Tibial artery (tissue), 4 donors: ENCODE results near the gene CFAP299.
A peak's percentile ranks its signal among the peaks of the same experiment; 100 is the strongest.

Source experiments
- DNase-seq, 2 donors: peaks; one replicate each; pipeline ENCODE4 v3.0.0-alpha.2; 2019
- H3K27ac ChIP-seq, 2 donors: fragments of 200-600 bp; sonication (generic) in 1 of 2; 1 replicate in 1 of 2; 2 replicates in 1 of 2; pipeline ENCODE4 v1.5.1; 2018 to 2019; ENCODE audit warnings: mild to moderate bottlenecking in 1 of 2
- H3K27me3 ChIP-seq, 2 donors: fragments of 200-600 bp; sonication (generic) in 1 of 2; one replicate each; pipeline versions ENCODE4 v1.5.1 to v1.6.0; 2016 to 2019
- H3K36me3 ChIP-seq, 3 donors: fragments of 200-600 bp; sonication (generic) in 2 of 3; one replicate each; pipeline ENCODE4 v1.5.1; 2016 to 2019; ENCODE audit warnings: mild to moderate bottlenecking in 2 of 3
- H3K4me1 ChIP-seq, 4 donors: fragments of 200-600 bp; sonication (generic) in 2 of 4; 1 replicate in 3 of 4; 2 replicates in 1 of 4; pipeline ENCODE4 v1.5.1; 2016 to 2019
- H3K4me3 ChIP-seq, 2 donors: fragments of 200-600 bp; sonication (generic) in 1 of 2; 1 replicate in 1 of 2; 2 replicates in 1 of 2; pipeline ENCODE4 v1.5.1; 2018 to 2019; ENCODE audit warnings: mild to moderate bottlenecking in 2 of 2
- H3K9me3 ChIP-seq, 3 donors: fragments of 200-600 bp; sonication (generic) in 1 of 3; one replicate each; pipeline ENCODE4 v1.5.1; 2016 to 2019
- CTCF ChIP-seq, 2 experiments: fragments of 200-600 bp in 1 of 2; fragments of 450-650 bp in 1 of 2; IDR thresholded peaks; one replicate each; pipeline ENCODE4 v1.5.1; 2017 to 2019; ENCODE audit warnings: antibody characterized with exemption in 2 of 2, mild to moderate bottlenecking in 1 of 2, moderate library complexity in 1 of 2
- intact Hi-C: fragments of 100-400 bp; cut with DNase I; formaldehyde crosslinking; loops from one replicate; pipeline ENCODE4 v1.15.0; 2023; ENCODE audit warnings: low total_unique reads

The CFAP299 gene

DNA sequence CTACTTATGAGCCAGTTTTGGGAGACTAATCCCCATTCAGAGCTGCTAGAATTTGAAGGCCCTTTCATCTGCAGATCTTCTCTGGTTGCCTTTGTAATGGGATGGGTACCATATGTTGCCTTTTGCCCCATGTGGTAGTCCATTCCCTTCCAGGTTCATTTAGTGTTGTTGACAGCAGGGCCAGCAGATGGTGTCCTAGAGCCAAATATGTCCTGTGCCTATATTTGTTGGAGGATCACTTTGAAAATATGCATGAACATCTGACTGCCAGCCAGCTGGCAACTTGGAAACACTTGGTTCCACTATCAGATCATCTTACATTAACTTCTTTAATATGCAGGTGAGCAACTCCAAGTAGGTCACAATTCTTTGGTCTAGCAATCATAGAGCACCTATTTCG, 30.4 kb downstream of the CFAP299 start:
- no peaks in the 10 kb centered on the region for H3K4me1 ChIP-seq
- DNase-seq: no peak
- no peaks in the 10 kb centered on the region for H3K36me3 ChIP-seq
- no peak overlapping the region for H3K27ac ChIP-seq
- H3K4me3 ChIP-seq: no peak overlapping the region
- no peaks in the 10 kb centered on the region for H3K9me3 ChIP-seq
- intact Hi-C loops: no loop called here
- H3K27me3 ChIP-seq: peaks cover 0 to under 1% of the 10 kb centered on the region in 2 donors
- peak; percentile 16 to 18 for TF ChIP-seq CTCF (IDR thresholded peaks at IDR 0.05)

- Histone ChIP-seq H3K27me3 (no peaks in the 10 kb centered on the region), H3K36me3 (no peaks in the 10 kb centered on the region), H3K27ac (no peak overlapping the region), H3K4me3 (no peak overlapping the region), H3K9me3 (no peaks in the 10 kb centered on the region), H3K4me1 (no peaks in the 10 kb centered on the region)
- no peak for TF ChIP-seq CTCF (IDR thresholded peaks at IDR 0.05)
- no peak for DNase-seq
- intact Hi-C loops: no loop called here
Measured at GRCh38 chr4:80367737-80368136, 32.2 kb downstream of the CFAP299 start.

DNA sequence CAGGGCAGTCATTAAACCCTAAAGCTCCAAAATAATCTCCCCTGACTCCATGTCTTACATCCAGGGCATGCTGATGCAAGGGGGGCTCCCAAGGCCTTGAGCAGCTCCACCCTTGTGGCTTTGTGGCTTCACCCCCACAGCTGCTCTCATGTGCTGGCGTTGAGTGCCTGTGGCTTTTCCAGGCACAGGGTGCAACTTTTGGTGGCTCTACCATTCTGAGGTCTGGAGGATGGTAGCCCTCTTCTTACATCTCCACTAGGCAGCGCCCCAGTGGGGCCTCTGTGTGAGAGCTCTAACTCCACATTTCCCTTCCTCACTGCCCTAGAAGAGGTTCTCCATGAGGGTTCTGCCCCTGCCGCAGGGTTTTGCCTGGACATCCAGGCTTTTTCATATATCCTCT, 35.1 kb downstream of the CFAP299 start:
- Histone ChIP-seq H3K4me3 (no peak overlapping the region), H3K27ac (no peak overlapping the region), H3K9me3 (no peaks in the 10 kb centered on the region), H3K27me3 (no peaks in the 10 kb centered on the region), H3K4me1 (no peaks in the 10 kb centered on the region), H3K36me3 (no peaks in the 10 kb centered on the region)
- DNase-seq: no peak
- intact Hi-C loops: no loop called here
- TF ChIP-seq CTCF (IDR thresholded peaks at IDR 0.05): no peak

DNA sequence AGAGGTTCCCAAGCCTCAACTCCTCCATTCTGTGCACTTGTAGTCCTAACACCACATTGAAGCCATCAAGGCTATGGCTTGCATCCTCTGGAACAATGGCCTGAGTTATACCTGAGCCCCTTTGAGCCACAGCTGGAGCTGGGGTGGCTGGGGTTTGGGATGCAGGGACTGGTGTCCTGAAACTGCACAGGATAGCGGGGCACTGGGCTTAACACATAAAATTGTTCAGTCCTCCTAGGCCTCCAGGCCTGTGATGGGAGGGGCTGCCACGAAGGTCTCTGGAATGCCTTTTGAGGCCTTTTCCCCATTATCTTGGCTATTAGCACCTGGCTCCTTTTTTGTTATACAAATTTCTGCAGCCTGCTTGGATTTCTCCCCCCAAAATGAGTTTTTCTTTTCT, 35.5 kb downstream of the CFAP299 start:
- H3K27ac ChIP-seq: no peak overlapping the region
- TF ChIP-seq CTCF (IDR thresholded peaks at IDR 0.05): no peak
- no peak overlapping the region for H3K4me3 ChIP-seq
- intact Hi-C loops: no loop called here
- no peaks in the 10 kb centered on the region for H3K9me3 ChIP-seq
- no peaks in the 10 kb centered on the region for H3K27me3 ChIP-seq
- no peak for DNase-seq
- no peaks in the 10 kb centered on the region for H3K36me3 ChIP-seq
- no peaks in the 10 kb centered on the region for H3K4me1 ChIP-seq

DNA sequence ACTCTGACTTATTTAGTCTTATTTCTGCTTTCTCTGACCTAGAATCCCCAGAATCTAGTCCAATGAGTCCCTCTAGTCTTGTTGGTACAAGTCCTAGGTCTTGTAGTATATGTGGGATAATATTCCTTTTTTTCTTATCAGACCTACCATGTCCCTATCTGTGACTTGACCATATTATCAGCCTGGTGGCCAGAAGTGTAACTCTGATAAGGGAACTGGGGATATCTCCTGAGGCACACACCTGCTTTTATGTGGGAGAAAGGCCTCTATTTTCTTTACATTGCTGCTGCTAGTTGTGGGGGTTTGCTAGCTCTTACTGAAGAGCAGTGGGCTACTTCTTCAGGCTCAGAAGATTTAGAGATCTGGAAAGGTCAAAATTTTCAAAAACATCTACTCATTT, 38.6 kb downstream of the CFAP299 start:
- intact Hi-C loops: no loop called here
- no peak for TF ChIP-seq CTCF (IDR thresholded peaks at IDR 0.05)
- H3K4me1 ChIP-seq: no peaks in the 10 kb centered on the region

More for the DNA sequence above, 38.6 kb downstream of the CFAP299 start:
- no peak for DNase-seq
- Histone ChIP-seq H3K9me3 (no peaks in the 10 kb centered on the region), H3K27me3 (no peaks in the 10 kb centered on the region), H3K36me3 (no peaks in the 10 kb centered on the region), H3K27ac (no peak overlapping the region), H3K4me3 (no peak overlapping the region)
